ENCODE results near the gene MYO18B.
"Not testable (repeated sequence)": the region's sequence is repeated elsewhere in the genome, so short reads cannot be mapped to it uniquely, and the experiment has no call there.

The MYO18B gene, protein sequence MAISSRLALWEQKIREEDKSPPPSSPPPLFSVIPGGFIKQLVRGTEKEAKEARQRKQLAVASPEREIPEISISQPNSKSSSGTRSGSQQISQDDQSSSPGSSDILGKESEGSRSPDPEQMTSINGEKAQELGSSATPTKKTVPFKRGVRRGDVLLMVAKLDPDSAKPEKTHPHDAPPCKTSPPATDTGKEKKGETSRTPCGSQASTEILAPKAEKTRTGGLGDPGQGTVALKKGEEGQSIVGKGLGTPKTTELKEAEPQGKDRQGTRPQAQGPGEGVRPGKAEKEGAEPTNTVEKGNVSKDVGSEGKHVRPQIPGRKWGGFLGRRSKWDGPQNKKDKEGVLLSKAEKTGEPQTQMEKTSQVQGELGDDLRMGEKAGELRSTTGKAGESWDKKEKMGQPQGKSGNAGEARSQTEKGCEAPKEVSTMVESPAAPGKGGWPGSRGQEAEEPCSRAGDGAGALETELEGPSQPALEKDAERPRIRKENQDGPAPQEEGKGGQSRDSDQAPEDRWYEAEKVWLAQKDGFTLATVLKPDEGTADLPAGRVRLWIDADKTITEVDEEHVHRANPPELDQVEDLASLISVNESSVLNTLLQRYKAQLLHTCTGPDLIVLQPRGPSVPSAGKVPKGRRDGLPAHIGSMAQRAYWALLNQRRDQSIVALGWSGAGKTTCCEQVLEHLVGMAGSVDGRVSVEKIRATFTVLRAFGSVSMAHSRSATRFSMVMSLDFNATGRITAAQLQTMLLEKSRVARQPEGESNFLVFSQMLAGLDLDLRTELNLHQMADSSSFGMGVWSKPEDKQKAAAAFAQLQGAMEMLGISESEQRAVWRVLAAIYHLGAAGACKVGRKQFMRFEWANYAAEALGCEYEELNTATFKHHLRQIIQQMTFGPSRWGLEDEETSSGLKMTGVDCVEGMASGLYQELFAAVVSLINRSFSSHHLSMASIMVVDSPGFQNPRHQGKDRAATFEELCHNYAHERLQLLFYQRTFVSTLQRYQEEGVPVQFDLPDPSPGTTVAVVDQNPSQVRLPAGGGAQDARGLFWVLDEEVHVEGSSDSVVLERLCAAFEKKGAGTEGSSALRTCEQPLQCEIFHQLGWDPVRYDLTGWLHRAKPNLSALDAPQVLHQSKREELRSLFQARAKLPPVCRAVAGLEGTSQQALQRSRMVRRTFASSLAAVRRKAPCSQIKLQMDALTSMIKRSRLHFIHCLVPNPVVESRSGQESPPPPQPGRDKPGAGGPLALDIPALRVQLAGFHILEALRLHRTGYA (N-terminal part only)

DNA sequence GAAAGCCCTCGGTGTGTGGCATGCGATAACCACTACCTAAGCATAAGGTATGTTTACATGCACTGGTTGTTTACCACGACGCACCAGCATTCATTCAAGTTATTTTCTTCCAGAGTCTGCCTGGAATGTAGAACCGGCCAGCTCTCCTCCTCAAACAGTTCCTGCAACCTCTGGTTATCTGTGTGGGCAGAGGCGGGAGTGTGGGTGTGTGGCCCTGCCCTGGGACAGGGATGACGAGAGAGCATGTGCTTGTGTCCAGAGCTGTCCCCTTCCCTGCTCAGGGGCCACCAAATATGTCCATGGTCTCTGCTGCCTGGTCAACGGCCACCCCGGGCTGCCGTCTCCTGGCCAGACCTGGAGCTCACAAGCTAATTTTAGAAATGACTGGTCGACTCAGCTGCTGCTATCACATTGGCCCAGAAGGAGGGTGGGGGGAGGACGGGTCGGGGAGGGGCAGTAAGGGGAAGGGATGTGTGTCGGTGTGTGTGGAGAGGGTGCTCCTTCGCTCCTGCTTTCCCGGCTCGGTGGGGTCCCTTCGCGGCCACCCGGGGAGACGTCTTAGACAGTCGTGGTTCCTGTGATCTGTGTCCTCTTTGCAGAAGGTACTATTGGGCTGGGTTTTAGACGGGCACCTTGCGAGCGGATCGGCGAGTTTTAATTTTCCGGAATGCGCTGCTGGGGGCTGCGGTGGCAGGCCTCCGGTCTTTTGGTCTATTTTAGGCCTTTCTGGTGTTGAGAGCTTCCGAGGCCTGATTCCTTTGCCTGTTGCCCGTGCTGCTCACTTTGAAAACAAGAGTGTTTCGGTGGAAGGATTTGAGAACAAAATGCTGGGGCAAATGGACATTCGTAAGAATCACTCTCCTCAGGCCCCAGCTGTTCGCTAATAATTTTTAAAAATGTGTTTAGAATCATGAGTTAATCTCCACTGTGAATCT lies at the start of gene MYO18B:
MYO18B (plus strand) TSS at position 497 of the 935 bp plus-strand sequence. CDS start 18,905 bp downstream, outside the sequence.
- no peak for DNase-seq

DNA sequence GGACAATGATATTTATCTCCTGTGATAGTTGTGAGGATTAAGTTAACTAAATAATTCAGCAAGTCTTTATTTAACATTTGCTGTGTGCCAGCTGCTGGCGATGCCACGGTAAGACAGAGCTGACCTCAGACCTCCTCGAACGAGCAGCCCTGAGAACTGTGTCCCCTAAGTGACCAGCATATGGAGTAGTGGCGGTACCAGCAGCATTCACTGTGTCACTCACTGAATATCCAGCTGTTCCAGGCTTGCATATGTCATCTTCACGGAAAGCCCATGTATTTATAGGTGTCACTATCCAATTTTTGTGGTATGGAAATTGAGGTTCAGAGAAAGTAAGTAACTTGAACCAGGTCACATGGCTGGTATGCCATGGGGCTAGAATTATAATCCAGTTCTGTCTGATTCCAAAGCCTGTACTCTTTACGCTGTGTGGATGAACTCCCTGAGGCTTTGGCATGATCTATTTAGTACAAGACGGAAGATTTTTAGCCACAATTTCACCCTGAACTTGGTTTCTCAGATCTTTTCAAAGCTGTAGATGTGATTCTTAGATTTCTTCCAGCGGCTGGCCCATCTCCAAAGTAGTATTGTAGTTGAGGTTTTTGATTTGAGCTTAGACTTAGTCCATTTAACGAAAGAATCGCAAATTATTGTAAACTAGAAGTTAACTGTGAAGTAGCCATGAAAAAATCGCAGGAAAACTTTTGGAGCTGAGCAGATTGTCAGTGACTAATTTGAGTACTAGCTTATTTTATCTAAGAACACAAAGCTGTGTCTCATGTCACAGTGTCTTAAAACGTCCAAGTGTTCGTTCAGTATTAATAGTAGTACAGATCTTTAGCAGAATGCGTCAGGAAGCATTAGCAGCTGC lies 49.4 kb upstream of the MYO18B start:
- no peak for DNase-seq

DNA sequence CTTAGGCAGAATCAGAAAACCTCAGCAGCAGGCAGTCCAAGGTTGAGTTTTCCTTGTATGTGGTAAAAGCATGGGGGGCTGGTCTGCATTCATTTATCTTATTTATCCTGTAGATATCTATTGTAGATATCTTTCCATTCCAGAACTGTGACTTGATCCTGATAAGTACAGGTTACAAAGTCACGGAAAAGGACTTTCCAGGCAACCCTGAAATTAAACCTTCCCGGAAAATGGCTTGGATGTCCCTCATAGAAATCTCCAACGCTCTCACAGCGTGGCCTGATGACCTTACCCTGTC lies 48.8 kb upstream of the MYO18B start:
- no peak for DNase-seq

DNA sequence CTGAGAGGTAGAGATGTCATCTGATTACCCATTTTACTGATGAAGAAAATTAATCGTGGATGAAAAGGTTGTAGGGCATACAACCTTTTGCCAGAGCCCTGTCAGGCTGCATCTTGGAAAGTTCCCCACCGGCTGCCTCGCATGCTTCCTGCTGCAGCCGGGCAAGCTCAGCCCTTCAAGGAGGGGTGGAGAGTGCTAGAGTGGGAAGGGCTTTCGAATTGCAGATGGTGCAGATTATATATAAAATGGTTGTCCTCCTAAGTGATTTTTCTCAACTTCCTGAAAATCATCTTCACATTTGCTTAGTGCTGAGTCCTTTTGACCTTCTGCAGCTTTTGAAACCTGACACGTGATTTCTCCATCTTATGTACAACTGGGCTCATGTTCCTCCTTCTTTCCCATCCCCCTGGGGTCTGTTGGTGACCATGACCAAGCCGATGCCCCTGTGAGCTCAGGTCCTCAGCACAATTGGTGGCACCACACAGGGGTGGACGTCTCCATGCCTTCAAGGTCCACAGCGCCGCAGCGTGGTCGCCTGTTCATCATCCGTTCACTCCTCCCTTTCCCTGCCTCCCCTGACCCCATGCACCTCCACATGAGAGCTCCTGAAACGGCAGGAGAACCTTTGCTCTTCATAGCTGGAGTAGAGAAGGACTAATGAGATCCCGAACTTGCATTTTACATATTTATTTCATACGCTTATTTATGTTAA lies 47.6 kb upstream of the MYO18B start:
- DNase-seq, result no peak

DNA sequence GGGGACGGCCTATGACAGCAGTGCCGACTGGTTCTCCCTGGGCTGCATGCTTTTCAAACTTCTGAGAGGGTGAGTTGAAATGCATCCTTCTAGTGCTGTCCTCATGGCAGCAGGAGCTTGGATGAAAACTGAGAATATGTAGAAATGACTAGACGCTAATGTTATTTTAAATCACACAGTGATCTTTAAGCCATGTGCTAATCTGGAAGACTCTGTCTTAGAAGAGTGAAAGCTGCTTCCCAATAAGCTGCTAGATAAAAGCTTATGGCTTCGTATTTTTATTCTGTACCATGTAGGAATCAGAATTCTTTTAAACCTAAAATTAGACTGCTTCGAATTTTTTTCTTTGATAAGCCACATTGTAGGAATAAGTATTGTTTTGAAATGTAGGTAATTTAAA lies 46.8 kb upstream of the MYO18B start:
- DNase-seq, result no peak

DNA sequence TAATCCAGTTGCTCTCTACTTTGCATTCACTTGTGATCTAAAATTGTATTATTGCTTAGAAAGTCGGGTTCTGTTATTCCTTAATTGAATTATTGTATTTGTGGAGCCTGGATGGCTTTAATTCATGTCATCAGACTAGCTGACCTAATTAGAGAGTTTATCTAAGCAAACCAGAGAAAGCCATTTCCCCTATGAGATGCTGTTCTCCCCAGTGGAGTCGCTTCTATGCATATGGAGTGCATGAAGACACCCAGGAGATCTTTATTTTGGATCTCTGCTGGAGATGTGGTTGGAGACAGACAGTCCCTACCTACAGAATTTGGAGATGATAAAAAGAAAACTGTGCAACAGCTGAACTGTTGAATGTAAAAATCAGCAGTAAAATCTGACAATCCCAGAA lies 45.2 kb upstream of the MYO18B start:
- no peak for DNase-seq

DNA sequence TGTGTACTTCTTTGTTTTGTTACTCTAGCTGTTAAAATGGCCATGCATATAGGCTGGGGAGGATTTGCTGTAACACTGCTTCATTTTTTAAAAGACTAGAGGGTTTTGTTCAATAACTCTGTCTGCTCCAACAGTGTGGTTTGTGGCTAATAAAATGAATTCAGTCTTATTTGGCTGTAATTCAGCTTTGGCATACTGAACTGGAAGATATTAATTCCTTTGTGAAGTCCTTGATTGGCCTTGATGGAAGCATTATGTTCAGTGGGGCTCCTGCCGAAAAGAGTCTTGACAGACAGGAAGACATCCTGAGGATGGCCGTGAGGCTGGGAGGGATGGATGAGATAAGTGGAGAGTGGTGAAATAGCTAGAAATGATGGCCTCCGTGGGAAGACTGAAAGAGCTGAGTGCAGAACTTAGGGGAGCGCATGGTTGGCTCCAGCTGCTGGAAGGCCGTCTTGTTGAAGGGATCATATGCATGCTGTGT lies 44.8 kb upstream of the MYO18B start:
- DNase-seq, result no peak

DNA sequence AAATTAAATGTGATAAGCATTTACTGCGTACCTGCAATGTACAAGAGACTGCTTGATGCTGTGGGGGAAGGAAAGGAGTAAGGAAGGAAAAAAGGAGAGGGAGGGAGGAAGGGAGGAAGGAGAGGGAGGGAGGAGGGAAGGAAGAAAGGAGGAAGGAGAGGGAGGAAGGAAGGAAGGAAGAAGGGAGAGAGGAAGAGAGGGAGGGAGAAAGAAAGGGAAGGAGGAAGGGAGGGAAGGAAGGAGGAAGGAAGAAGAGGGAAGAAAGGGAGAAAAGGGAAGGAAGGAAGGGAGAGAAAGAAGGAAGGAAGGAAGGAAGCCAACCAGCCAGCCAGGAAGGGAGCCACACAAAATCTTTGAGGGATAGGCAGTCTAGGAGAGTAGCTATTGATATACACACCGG lies 44.0 kb upstream of the MYO18B start:
- DNase-seq, result no peak

DNA sequence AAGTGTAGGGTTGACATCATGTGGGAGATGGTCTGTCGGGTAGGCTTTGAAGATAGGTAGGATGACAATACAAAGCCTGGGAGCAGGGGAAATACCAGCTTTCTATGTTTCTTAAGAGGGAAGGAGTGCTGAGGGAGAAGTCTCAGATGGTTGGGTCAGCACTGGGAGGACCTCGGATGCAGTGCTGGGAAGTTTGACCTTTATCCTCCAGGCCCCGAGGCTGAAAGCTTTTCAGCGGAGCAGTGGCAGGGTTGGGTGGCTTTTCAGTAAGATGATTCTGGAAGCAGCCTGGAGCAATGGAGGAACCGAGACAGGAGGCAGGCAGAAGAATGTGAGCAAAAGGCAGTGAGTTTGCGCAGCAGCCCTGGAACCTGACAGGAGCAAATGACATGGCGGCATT lies 43.5 kb upstream of the MYO18B start:
- DNase-seq, result no peak

DNA sequence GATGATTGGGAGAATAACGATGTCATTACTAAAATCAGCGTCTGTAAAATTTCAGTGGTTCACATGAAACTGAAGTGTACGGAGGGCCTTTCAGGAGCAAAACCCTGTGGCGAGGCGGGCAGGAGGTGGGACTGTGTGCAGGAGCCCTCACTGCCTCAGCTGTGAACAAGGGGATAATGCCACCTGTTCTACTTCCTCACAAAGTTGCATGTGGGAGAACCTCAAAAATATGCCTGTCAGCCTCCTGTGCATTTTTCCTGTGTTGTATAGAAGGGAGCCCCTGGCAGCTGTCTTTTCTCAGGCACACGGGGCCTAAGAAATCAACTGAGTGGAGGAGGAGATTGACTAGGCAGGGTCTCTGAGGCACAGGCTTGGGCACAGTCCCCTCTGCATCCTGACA lies 43.0 kb upstream of the MYO18B start:
- DNase-seq, result no peak

DNA sequence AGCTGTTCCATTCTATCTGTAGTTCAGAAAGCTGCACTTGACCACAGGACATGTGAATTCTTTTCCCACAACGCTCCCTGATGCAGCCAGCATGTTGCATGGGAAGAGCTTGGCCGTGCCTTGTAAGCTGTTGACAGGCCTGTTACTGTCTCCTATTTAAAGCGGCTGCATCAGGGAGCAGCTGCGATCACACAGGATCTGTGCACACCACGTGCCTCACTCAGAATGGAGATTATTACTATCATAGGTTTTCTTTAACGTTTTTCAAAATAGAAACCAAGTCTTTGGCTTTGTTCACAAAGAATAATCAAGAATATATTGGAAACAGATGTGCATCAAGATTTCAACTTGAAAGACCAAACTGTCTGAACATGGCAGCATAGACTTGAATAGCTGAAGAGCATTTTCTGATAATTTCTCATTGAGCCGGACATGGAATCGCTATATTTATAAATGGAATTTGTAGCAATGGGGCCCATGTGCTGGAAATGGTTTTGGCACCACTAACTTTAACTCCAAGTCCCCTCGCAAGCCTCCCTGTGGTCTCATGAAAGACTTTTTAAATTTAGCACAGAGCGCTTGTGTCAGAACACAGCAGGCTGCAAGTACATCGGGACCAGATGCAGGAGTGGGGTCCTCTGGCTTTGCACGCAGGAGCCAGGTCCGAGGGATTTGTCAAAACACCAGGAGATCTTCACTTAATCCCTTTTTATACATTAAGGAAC lies 40.8 kb upstream of the MYO18B start:
- DNase-seq, result no peak

DNA sequence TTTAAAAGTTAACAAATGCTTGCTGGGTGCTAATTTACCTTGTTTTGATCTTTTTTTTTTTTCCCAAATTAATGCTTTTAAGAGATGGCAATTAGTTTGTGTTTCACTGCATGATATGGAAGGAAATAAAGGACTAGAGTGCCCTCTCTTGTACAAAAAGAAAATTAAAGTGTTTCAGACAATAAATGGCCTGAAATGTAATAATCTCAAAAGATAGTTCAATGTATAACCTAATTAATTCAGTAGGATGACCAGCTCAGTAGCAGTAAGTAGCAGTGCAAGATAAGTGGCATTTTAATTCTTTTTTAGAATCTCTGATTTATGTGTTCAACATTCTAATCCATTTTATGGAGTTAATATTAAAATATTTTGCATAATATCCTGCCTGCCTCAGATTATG lies 39.9 kb upstream of the MYO18B start:
- peak; percentile 8 to 56 for DNase-seq

DNA sequence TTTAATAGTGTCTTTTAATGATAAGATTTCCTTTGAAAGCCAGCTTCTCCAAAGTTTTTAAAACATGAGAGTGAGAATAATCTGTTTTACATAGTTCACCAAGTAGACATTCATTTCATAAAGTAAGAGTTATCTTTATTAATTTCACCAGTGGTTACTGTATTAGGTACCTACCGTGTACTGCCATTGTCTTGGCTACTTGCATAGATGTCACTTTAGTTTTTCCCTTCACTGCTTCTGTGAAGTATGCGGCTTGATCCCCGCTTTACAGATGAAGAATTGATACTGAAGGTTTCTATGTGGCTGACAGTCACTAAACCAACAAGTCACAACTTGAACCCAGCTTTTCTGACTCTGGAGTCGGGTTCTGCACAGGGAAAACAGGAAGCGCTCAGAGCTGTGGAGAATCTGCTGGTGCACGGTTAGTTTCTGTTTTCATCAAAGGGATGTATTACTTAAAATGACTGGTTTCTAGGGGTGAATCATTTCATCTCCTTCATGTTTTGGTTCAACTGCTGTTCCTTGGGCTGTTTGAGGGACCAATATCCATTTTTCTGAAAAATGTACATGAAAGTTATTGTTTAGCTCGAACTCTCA lies 39.3 kb upstream of the MYO18B start:
- DNase-seq, result no peak

DNA sequence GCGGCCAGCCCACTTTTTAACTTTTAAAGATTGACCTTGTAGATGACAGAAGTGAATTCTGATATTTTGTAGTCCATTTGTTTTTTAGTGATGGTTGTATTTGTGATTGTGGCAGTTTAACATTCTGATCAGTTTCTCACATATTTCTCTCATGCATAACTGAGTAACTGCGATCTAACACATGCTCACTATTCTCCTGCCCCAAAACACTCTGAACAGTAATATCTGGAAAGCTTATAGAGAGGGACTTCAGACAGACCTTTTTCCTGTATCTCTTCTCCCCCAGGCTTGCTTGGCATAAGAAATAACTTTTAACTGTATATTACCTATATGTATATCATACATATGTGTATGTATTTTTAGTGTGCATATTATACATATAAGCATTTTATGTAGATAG lies 37.3 kb upstream of the MYO18B start:
- DNase-seq, result no peak

DNA sequence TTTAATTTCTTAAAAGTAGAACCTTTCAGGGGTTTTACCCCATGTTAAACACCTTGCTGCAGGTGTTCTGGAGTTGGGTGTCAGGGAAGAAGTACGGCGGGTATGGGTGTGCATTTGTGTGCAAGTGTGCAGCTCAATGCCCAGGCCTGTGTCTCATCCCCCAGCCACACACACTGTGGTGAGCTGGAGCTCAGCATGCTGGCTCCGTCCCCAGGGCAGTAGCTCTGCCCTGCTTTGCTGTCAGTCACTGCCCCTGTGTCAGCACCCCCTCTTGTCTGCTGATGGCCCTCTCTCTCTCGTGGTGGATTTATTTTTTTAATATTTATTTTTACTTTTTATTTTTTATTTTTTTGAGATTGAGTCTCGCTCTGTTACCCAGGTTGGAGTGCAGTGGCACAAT lies 35.8 kb upstream of the MYO18B start:
- no peak for DNase-seq

DNA sequence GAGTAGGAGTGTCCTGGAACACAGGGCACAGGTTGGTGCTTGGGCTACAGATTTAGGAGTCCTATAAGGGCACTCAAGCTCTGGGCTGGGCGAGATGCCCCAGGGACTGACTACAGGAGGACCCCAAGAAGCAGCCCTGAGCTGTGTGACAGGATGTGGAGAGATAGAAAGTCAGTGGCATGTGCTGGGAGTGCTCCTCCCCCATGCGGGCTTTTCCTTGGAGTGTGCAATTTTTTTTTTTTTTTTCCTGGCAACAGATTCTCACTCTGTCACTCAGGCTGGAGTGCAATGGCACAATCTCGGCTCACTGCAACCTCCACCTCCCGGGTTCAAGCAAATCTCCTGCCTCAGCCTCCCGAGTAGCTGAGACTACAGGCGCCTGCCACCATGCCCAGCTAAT lies 33.6 kb upstream of the MYO18B start:
- not testable (repeated sequence) for DNase-seq

DNA sequence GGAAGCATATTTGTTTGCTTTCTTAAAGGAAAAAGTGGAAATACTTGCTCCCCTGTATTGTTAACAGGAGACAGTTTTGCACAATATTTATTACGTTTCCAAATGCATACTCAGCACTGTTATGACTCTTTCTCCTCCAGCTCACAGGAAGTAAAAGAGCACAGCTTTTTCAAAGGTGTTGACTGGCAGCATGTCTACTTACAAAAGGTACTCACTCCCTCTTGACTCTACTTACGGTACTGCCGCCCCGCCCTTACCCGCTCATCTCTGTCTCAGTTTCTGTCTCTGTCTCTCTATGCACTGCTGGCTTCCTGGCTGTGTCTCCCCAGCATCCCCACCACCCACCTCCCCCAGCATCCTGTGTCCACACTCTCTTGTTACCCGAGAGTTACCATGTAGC lies 32.2 kb upstream of the MYO18B start:
- no peak for DNase-seq

DNA sequence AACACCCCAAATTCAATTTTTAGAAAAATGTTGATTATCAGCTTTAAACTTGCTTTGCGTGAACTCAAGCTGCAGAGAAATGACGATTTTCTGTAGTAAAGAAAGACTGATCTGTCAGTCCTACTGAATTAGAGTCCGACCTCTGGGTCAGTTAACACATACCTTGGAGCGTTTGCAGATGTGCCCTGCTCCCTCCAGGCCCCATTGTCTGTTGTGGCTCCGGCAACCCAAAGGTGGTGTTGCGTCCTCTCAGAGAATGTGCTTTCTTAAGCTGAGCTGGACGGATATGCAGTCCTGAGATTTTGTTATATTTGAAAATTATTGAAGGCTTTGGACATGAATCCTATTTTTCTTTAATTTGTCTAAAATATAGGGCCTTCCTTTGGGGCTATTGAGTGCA lies 31.5 kb upstream of the MYO18B start:
- DNase-seq, result no peak

DNA sequence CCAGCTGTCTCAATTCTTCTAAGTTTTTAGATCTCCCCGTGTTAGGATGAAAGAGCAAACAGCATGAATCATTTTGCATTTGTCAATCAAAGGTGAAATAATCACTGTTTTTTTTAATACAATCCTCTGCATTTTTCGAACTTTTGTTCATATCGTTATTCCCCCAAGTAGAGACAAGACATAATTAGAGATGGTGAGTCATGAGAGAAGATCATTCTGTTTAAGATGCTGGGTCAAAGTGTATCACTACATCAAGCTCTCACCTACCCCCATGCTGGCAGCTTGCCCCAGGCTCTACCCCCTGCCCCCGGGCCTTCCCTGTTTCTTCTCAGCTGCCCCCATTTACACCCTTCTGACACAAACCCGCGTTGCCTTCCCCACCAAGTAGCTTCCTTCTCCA lies 30.5 kb upstream of the MYO18B start:
- no peak for DNase-seq
